GM19035 (cell line): ENCODE results near the gene MMD2.

ENCODE experiments used
- ATAC-seq: cut with Tn5 transposase; IDR thresholded peaks from one replicate; pipeline ENCODE4 v1.9.1; 2021; ENCODE audit not compliant: unreplicated experiment

MMD2 gene

DNA sequence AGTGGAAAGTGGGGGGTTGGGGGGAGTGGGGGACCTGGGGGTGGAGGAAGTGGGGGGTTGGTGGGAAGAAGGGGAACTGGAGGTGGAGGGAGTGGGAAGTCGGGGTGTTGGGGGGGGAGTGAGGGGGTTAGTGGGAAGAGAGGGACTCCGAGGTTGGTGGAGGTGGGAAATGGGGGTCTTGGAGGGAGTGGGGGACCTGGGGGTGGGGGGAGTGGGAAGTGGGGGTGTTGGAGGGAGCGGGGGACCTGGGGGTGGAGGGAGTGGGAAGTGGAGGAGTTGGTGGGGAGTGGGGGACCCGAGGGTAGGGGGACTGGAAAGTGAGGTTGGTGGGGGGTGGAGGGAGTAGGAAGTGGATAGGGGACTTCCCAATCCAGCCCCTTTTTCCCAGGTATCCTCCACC lies 906 bp upstream of the MMD2 start:
- no peak for ATAC-seq

DNA sequence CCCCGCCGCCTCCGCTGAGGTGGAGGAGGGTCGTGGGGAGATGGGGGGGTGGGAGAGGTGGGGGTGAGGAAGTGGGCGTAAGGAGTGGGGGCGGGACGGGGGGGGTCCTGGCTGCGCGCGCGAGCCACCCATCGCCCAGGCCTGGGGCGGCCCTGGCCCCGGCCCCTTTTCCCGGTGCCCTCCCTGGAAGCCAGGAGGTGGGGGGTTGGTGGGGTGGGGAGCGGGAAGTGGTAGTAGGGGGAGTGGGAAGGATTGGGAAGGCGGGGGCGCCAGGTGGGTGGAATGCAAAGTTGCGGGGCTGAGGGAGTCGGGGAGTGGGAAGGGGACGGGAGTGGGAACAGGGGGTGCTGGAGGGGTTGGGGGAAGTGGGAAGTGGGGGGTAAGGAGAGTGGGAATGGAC lies 319 bp upstream of the MMD2 start:
- ATAC-seq: no peak

DNA sequence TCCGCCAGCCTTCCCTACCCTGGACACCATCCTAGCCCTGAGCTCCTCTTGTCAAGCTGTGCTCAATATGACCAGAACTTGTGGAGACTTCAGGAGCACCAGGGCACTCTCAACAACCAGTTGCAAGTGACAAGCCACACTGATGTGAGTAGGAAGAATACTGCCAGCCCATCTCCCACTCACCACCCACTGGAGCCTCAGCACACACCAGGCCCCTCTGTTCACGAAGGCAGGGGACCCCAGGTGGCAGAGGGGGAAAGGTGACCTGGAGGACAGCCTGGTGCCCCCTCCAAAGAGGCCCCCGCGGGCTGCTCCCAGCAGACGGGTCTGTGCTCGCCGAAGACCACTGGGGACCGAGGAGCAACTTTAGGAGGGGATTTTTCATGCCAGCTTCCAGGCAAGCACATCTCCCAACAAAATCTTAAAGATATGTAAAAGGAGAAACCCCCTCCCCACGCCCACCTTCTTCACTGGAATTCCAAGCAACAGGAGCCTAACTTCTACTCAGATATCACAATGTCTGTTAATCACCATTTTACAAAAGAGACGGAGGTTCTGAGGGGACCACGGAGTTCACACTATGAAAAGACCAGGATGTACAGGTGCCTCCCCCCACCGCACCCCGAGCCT lies 1.0 kb downstream of the MMD2 start:
- no peak for ATAC-seq

DNA sequence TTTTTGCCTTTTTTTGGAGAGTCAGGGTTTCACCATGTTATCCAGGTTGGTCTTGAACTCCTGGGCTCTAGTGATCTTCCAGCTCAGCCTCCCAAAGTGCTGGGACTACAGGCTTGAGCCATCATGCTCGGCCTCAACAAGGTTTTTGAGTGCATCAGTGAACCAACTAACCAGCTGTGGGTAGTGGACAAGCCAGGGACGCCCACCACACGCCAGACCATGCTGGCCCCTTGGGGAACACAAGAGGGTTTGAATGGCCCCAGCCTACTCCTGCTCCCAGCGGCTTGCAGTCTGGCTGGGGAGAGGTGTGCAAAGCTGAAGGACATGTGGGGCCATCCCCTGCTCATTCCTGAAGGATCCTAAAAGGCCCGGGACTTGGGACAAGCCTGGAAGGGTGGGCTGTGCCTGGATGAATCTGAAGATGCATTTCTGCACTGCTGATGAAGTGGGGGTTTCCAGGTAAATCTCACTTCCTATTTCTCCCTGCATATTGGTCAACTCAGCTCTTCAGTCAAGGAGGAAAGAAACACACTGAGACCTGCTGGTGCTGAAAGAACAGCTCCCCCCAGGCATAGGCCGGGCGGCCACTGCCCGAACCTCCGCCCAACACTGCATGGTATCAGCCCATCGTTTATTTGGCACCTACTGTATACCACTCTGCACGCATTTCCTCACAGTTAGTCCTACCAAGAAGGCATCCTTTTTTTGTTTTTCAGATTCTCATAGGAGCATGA lies 6.9 kb downstream of the MMD2 start:
- ATAC-seq: no peak

DNA sequence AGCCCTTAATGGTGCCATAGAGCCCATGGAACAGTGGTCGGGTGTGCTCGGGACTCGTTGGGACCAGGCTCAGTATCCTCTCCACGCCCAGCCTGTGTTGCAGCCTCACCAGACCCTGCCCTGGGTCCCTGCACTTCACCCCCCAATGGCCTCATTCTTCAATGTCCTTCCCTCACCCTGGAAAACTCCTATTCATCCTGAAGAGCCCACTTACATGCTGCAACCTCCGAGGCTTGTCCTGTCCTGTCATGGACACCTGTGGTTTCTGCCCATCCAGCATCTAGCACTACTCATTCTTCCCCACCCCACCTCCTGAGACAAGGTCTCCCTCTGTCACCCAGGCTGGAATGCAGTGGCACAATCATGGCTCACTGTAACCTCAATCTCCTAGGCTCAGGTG lies 7.7 kb downstream of the MMD2 start:
- ATAC-seq: no peak

DNA sequence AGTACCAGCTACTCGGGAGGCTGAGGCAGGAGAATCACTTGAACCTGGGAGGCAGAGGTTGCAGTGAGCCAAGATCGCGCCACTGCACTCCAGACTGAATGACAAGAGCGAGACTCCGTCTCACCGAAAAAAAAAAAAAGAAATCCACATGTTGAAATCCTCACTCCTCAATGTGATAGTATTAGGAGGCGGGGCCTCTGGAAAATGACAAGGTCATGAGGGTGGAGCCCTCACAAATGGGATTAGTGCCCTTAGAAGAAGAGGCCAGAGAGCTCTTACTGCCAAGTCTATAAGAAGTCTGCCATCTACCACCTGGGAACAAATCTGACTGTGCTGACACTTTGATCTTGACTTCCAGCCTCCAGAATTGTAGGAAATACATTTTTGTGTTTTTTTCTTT lies 10.6 kb downstream of the MMD2 start:
- no peak for ATAC-seq

DNA sequence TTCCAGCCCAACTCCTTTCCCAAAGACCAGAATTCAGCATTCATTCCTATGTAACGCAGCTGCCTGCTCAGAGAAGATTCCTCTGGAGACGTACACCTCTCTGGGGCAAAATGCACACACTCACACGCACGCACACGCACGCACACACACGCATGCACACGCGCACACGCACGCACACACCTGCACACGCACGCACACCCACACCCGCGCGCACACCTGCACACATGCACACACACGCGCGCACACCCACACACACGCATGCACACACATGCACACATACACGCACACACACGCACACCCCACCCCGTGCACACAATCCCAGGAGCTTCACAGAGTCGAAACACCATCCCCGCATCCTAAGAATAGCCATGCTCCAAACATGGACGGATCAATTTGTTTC lies 13.0 kb downstream of the MMD2 start:
- no peak for ATAC-seq

DNA sequence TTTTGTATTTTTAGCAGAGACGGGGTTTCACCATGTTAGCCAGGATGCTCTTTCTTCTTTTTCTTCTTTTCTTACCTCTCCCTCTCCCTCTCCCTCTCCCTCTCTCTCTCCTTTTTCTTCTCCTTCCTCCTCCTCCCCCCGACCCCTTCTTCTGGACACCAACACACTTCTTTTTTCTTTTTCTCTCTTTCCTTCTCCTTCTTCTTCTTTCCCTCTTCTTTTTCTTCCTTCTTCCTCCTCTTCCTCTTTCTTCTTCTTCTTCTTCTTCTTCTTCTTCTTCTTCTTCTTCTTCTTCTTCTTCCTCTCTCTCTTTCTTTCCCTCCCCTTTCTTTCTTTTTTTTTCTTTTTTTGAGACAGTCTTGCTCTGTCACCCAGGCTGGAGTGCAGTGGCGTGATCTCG lies 14.0 kb downstream of the MMD2 start:
- ATAC-seq: no peak

DNA sequence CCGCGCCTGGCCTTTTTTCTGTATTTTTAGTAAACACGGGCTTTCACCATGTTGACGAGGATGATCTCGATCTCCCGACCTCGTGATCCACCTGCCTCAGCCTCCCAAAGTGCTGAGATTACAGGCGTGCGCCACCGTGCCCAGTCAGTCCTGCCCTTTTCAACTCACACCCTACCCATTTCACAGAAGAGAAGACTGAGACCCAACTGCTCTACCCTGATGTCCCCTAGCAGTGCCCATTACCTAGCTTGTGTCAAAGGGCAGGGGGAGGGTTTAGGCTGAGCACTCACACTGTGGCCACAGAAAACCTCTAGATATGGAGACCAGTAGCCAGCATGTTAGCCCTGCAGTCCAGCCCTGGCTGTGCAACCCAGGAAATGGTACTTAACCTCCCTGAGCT lies 15.7 kb downstream of the MMD2 start:
- no peak for ATAC-seq

DNA sequence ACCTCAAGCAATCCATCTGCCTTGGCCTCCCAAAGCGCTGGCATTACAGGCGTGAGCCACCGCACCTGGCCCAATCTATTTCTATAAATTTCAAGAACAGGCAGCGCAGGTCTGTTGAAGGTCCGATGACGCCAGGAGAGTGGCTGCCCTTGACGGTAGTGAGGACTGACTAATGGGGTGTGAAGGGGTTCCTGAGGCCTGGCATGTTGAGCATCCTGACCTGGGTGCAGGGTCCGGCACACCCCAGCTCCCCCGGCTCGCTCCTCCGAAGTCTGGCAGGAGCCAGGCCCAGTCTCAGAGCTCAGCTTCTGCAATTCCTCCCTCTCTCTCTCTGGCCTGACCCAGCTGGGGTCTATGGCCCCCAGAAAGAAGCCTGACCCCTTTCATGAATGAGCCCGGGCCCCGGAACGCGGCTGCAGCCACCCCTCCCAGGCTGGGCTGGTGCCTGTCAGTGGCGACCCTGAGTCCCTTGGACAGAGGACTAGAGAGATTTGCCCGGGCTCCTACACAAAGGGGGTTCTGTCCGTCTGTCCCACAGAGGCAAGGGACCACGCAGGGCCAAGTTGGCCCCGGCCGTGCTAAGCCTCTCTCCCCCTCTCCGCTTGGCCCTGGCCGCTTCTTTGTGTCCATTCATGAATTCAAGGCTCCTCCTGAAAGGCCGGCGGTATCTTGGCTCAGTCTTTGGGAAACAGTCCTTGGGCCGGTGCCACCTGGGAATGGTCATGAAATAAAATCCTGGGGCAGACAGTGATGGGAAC lies 18.8 kb downstream of the MMD2 start:
- ATAC-seq: no peak

DNA sequence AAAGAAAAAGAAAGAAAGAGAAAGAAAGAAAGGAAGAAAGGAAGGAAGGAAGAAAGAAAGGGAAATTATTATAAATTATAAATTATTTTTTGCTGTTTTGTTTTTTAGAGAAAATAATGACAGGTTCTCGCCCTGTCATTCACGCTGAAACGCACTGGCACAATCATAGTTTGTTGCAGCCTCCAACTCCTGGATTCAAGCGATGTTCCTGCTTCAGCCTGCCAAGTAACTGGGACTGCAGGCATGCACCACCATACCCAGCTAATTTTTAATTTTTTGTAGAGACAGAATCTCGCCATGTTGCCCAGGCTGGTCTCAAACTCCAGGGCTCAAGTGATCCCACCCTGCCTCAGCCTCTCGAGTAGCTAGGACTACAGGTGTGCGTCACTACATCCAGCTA lies 21.6 kb downstream of the MMD2 start:
- no peak for ATAC-seq

DNA sequence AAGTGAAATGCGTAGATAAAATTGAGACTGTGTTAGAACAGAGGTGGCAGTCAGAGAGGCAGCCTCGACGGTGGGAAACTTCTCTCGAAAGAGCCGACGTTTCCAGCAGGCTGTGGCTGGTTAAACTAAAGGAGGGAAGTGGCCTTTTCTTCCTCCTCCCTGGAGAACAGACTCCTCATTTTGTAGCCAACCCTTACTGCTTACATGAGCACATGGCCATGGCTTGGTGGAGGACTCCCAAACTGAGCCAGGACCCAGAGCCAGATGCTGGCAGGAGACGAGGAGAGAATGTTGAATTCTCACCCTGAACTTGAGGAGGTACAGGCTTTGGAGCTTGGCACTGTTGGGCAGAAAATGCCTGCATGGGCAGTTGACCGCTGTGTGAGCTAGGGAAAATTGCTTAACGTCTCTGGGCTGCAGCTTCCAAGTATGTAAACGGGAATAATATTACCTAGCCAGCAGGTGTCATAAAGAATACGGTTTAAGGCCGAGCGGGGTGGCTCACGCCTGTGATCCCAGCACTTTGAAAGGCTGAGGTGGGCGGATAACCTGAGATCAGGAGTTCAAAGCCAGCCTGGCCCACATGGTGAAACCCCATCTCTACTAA lies 24.5 kb downstream of the MMD2 start:
- no peak for ATAC-seq

DNA sequence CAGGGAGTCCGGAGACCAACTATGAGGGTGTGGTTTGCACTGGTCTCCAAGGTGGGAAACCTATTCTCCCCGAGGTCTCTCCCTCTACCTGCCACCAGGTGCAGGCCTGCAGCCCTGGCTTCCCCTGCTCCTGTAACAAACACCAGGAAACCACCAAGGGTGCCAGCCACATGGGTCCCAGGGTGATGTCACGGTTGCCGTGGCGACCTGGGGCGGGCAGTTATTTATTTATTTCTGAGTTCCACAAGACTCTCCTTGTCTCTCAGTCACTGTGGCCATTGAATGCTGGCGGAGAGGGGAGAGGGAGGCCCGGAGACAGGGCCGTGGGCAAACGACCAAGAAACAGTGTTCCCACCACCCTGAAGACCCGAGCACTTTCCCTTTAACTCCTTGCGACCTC lies 27.0 kb downstream of the MMD2 start:
- ATAC-seq: no peak

DNA sequence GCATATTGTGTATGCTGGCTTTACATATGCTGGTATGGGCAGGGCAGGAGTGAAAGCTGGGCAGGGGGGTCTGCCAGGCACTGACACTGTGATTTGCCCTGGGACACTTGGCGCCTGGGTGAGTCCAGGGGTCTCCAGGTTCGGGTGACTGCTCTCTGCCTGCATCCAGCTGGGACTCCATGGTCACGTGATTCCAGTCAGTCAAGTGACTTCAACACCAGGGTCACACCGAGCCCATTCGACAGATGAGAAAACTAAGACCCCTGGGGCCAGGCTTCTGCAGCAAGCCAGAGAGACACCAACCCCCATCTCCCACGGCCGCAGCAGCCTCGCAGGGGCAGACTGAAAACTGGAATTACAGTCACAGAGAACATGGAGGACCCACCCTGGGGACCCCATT lies 30.0 kb downstream of the MMD2 start:
- no peak for ATAC-seq

DNA sequence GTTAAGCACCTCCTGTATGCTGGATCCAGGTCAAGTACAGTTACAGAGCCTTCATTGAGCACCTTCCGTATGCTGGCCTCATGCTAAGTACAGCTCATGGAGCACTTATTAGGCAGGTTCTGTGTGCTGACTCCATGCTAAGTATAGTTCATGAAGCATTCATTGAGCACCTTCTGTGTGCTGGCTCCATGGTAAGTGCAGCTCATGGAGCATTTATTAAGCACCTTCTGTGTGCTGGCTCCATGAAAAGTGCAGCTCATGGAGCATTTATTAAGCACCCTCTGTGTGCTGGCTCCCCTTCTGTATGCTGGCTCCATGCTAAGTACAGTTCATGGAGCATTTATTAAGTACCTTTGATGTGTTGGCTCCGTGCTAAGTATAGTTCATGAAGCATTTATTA lies 30.5 kb downstream of the MMD2 start:
- ATAC-seq: no peak

DNA sequence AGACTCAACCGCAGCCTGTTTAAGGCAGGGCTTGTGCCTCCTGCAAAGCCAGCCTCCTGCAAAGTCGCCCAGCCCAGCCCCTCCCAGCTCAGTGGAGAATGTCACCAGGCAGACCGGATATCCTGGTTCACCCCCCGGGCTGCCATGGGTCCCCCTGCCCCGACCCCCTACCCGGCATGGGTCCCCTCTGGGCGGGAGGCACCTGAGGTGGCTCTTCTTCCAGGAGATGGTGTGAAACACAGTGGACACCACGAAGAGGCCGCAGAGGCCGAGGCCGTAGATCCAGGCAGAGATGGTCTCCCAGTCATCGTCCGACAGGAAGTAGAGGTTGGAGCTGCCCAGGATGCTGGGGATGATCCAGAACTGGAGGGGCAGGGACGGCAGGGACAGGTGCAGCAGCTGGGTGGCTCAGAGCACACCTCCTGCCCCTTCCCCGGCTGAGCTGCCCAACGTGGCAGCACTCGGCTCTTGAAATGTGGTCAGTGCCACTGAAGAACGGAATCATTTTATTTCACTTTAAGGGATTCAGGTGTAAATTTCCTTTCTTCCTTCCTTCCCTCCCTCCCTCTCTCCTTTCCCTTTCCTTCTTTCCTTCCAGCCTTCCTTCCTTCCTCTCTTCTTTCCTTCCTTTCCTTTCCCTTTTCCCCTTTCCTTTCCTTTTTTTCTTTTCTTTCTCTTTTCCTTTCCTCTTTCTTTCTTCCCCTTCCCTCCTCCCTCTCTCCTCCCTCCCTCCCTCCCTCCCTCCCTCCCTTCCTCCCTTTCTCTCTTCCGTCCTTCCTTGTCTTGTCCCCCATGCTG lies 38.8 kb downstream of the MMD2 start:
- no peak for ATAC-seq

DNA sequence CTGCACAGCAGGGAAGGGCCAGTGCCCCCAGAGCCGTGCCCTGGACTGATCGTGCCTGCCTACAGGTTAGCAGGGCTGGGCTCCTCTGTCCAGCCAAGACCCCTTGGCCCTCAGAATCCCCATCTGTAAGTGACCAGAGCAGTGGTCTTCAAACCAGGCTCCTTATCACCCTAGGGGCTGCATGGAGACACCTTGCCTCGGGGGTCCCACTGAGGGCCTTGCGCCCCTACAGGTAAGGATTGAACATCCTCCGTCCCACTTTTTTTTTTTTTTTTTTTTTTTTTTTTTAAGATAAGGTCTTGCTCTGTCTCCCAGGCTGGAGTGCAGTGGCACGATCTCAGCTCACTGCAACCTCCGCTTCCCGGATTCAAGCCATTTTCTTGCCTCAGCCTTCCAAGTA lies 42.9 kb downstream of the MMD2 start:
- ATAC-seq: no peak

DNA sequence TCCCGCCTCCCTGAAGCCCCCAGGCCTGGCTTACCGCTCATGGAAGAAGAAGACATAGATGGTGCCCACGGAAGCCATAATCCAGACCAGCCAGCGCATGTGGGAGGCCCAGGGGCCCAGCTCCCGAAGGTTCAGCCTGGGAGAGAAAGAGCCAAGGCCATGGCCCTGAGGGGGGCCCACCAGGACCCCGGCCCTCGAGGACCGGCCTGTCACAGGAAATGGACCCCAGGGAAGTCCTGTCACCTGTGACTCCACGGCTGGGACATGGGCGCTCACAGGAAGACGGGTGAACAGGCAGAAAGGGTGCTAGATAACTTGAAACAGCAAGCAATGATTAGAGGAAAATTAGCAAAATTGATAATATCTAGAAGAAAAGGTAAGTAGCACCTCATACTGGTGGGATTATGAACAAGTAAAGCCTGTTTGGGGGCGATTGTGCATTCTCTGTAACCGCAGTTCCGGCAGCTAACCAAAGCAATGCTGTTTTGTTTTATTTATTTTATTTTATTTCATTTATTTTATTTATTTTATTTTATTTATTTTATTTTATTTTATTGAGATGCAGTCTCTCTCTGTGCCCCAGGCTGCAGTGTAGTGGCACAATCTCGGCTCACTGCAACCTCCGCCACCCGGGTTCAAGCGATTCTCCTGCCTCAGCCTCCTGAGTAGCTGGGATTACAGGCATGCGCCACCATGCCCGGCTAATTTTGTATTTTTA lies 47.7 kb downstream of the MMD2 start:
- ATAC-seq: no peak

DNA sequence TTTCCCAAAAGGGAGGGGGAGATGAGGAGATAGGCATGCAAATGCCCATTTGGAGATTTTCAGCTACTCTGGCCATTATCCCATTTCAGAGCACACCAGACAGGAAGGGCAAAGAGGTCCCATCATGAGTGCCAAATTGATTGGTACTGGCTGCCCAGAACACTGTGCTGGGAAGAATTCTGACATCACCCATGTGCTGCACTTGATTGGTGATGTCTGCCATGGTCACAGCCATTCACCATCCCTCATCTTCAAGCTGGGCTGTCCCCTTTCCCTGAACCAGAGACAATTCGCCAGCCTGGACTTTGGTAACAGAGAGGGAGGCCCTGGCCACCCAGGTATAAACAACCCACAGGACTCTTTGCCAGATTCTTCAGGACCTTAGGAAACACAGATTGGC lies 52.3 kb downstream of the MMD2 start:
- no peak for ATAC-seq

DNA sequence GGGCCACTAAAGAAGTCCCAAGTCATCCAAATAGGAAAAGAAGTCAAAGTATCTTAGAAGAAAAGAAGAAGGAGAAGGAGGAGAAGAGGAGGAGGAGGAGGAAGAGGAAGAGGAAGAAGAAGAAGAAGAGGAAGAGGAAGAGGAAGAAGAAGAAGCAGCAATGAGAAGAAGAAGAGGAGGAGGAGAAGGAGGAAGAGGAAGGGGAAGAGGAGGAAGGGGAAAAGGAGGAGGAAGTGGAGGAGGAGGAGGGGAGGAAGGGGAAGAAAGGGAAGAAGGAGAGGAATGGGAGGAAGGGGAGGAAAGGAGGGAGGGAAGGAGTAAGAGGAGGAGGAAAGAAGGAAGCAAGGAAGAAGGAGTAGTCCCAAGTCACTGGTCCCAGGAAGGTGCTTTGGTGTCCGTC lies 53.8 kb downstream of the MMD2 start:
- ATAC-seq: no peak

DNA sequence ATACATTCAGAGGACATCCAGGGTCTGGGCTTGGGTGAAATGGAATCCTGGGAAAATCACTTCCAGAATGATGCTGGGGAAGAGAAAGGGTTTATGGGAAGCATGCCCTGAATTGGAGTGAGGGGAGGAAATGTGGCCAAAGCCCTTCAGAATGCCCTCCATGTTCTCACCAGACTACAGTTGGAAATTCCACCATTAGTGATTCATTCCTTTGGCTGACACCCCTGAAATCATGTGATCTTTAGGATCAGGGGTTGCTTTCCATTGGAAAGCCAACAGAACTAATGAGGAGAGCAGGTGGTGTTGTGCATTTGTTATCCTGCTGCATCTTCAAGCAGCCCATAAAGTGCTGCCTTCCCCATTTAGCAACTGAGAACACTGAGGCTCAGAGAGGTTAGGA lies 54.6 kb downstream of the MMD2 start:
- no peak for ATAC-seq
